ENCODE data around the gene IER3. TPM values are rescaled to one million over a fixed set of nuclear protein-coding genes. Genes with fewer than 3 reads are reported as not detected.
"Not testable (repeated sequence)": the region's sequence is repeated elsewhere in the genome, so short reads cannot be mapped to it uniquely, and the experiment has no call there.

IER3 gene
- total and polyA plus RNA-seq, 5 donors from 2014 or later = 0.38 to 5.1 (median 1.7) TPM

GRCh38 chr6:30760549-30760948 lies 16.2 kb upstream of the IER3 start:
- Histone ChIP-seq H3K36me3 (ENCODE audit: control insufficient read depth, insufficient read depth, low read length) (no peaks in the 10 kb centered on the region), H3K27ac (ENCODE audit: insufficient read depth, low read length, poor library complexity, severe bottlenecking) (no peak overlapping the region), H3K27me3 (ENCODE audit: control insufficient read depth, insufficient read depth, low read length) (no peaks in the 10 kb centered on the region), H3K4me1 (ENCODE audit: control insufficient read depth, insufficient read depth, low read length, poor library complexity, severe bottlenecking) (no peaks in the 10 kb centered on the region), H3K9me3 (ENCODE audit: control insufficient read depth in 2 of 2, low read length in 2 of 2) (no peaks in the 10 kb centered on the region), H3K4me3 (ENCODE audit: low read depth, low read length) (no peak overlapping the region)
- no peak overlapping the region for H3K4me3 Mint-ChIP-seq
- H3K27me3 Mint-ChIP-seq = peaks cover 16% of the 10 kb centered on the region
- H3K27ac Mint-ChIP-seq = no peak overlapping the region
- peaks cover 5 to 20% (median 14%) of the 10 kb centered on the region in 4 donors for H3K4me1 Mint-ChIP-seq
- H3K9me3 Mint-ChIP-seq = no peaks in the 10 kb centered on the region
- no peak for ATAC-seq (ENCODE audit: low read depth in 2 of 2)
- no peaks in the 10 kb centered on the region for H3K36me3 Mint-ChIP-seq
- DNase-seq = no peak

GRCh38 chr6:30759575-30760239 lies 15.4 kb upstream of the IER3 start:
- Histone ChIP-seq H3K27me3 (ENCODE audit: control insufficient read depth, insufficient read depth, low read length) (no peaks in the 10 kb centered on the region), H3K9me3 (ENCODE audit: control insufficient read depth in 2 of 2, low read length in 2 of 2) (no peaks in the 10 kb centered on the region), H3K4me3 (ENCODE audit: low read depth, low read length) (no peak overlapping the region), H3K36me3 (ENCODE audit: control insufficient read depth, insufficient read depth, low read length) (no peaks in the 10 kb centered on the region), H3K4me1 (ENCODE audit: control insufficient read depth, insufficient read depth, low read length, poor library complexity, severe bottlenecking) (no peaks in the 10 kb centered on the region), H3K27ac (ENCODE audit: insufficient read depth, low read length, poor library complexity, severe bottlenecking) (no peak overlapping the region)
- Mint-ChIP-seq H3K9me3 (no peaks in the 10 kb centered on the region), H3K4me1 (peaks cover 5 to 17% (median 14%) of the 10 kb centered on the region in 4 donors), H3K36me3 (no peaks in the 10 kb centered on the region), H3K4me3 (no peak overlapping the region), H3K27me3 (peaks cover 16% of the 10 kb centered on the region), H3K27ac (no peak overlapping the region)
- ATAC-seq (ENCODE audit: low read depth in 2 of 2) = no peak
- no peak for DNase-seq

GRCh38 chr6:30757261-30757904 lies 13.0 kb upstream of the IER3 start:
- H3K4me1 ChIP-seq (ENCODE audit: control insufficient read depth, insufficient read depth, low read length, poor library complexity, severe bottlenecking) = no peaks in the 10 kb centered on the region
- H3K36me3 Mint-ChIP-seq = no peaks in the 10 kb centered on the region
- no peak overlapping the region for H3K4me3 ChIP-seq (ENCODE audit: low read depth, low read length)
- no peaks in the 10 kb centered on the region for H3K9me3 ChIP-seq (ENCODE audit: control insufficient read depth in 2 of 2, low read length in 2 of 2)
- no peaks in the 10 kb centered on the region for H3K9me3 Mint-ChIP-seq
- H3K36me3 ChIP-seq (ENCODE audit: control insufficient read depth, insufficient read depth, low read length) = no peaks in the 10 kb centered on the region
- ATAC-seq (ENCODE audit: low read depth in 2 of 2) (no peak), DNase-seq (no peak)
- no peak overlapping the region for H3K27ac Mint-ChIP-seq
- no peak overlapping the region for H3K27ac ChIP-seq (ENCODE audit: insufficient read depth, low read length, poor library complexity, severe bottlenecking)
- no peak overlapping the region for H3K4me3 Mint-ChIP-seq
- H3K27me3 Mint-ChIP-seq = peaks cover 16% of the 10 kb centered on the region
- no peaks in the 10 kb centered on the region for H3K27me3 ChIP-seq (ENCODE audit: control insufficient read depth, insufficient read depth, low read length)
- peaks cover 0 to 5% (median 1%) of the 10 kb centered on the region in 4 donors for H3K4me1 Mint-ChIP-seq

GRCh38 chr6:30756405-30757003 lies 12.2 kb upstream of the IER3 start:
- DNase-seq; ATAC-seq (ENCODE audit: low read depth in 2 of 2); H3K4me3 Mint-ChIP-seq; H3K4me3 ChIP-seq (ENCODE audit: low read depth, low read length); H3K9me3 Mint-ChIP-seq; H3K9me3 ChIP-seq (ENCODE audit: control insufficient read depth in 2 of 2, low read length in 2 of 2); H3K27ac Mint-ChIP-seq; H3K36me3 Mint-ChIP-seq; H3K27me3 ChIP-seq (ENCODE audit: control insufficient read depth, insufficient read depth, low read length); H3K36me3 ChIP-seq (ENCODE audit: control insufficient read depth, insufficient read depth, low read length); H3K4me1 Mint-ChIP-seq; H3K27ac ChIP-seq (ENCODE audit: insufficient read depth, low read length, poor library complexity, severe bottlenecking); H3K4me1 ChIP-seq (ENCODE audit: control insufficient read depth, insufficient read depth, low read length, poor library complexity, severe bottlenecking): not testable (repeated sequence)
- peaks cover 16% of the 10 kb centered on the region for H3K27me3 Mint-ChIP-seq

- DNase-seq (no peak), ATAC-seq (ENCODE audit: low read depth in 2 of 2) (no peak)
- H3K4me3 Mint-ChIP-seq = no peak overlapping the region
- H3K4me1 Mint-ChIP-seq = peaks cover 0 to 8% (median 1%) of the 10 kb centered on the region in 4 donors
- H3K9me3 ChIP-seq (ENCODE audit: control insufficient read depth in 2 of 2, low read length in 2 of 2) = no peaks in the 10 kb centered on the region
- H3K27ac Mint-ChIP-seq = no peak overlapping the region
- H3K4me1 ChIP-seq (ENCODE audit: control insufficient read depth, insufficient read depth, low read length, poor library complexity, severe bottlenecking) = no peaks in the 10 kb centered on the region
- H3K36me3 Mint-ChIP-seq = no peaks in the 10 kb centered on the region
- no peak overlapping the region for H3K4me3 ChIP-seq (ENCODE audit: low read depth, low read length)
- H3K27me3 ChIP-seq (ENCODE audit: control insufficient read depth, insufficient read depth, low read length) = no peaks in the 10 kb centered on the region
- H3K27me3 Mint-ChIP-seq = peaks cover 12% of the 10 kb centered on the region
- H3K9me3 Mint-ChIP-seq = no peaks in the 10 kb centered on the region
- no peak overlapping the region for H3K27ac ChIP-seq (ENCODE audit: insufficient read depth, low read length, poor library complexity, severe bottlenecking)
- H3K36me3 ChIP-seq (ENCODE audit: control insufficient read depth, insufficient read depth, low read length) = no peaks in the 10 kb centered on the region
These were observed 10.3 kb upstream of the IER3 start for GRCh38 chr6:30754631-30755030.

GRCh38 chr6:30752157-30752927 lies 8.0 kb upstream of the IER3 start:
- H3K4me3 ChIP-seq (ENCODE audit: low read depth, low read length) = no peak overlapping the region
- ATAC-seq (ENCODE audit: low read depth in 2 of 2) = no peak
- no peaks in the 10 kb centered on the region for H3K4me1 ChIP-seq (ENCODE audit: control insufficient read depth, insufficient read depth, low read length, poor library complexity, severe bottlenecking)
- H3K27ac ChIP-seq (ENCODE audit: insufficient read depth, low read length, poor library complexity, severe bottlenecking) = no peak overlapping the region
- Mint-ChIP-seq H3K9me3 (no peaks in the 10 kb centered on the region), H3K4me3 (peak overlapping the region in 2 of 4 donors; percentile 19 to 27), H3K27ac (peak overlapping the region in 1 of 3 donors; percentile 28), H3K4me1 (peaks cover 0 to 6% (median 5%) of the 10 kb centered on the region in 4 donors), H3K36me3 (no peaks in the 10 kb centered on the region), H3K27me3 (peaks cover 5% of the 10 kb centered on the region)
- DNase-seq = no peak
- no peaks in the 10 kb centered on the region for H3K27me3 ChIP-seq (ENCODE audit: control insufficient read depth, insufficient read depth, low read length)
- no peaks in the 10 kb centered on the region for H3K36me3 ChIP-seq (ENCODE audit: control insufficient read depth, insufficient read depth, low read length)
- H3K9me3 ChIP-seq (ENCODE audit: control insufficient read depth in 2 of 2, low read length in 2 of 2) = no peaks in the 10 kb centered on the region

- DNase-seq (no peak), ATAC-seq (ENCODE audit: low read depth in 2 of 2) (no peak)
- H3K27ac Mint-ChIP-seq = no peak overlapping the region
These were observed 6.0 kb upstream of the IER3 start for GRCh38 chr6:30750379-30750668.

More at GRCh38 chr6:30750379-30750668, 6.0 kb upstream of the IER3 start:
- Mint-ChIP-seq H3K9me3 (no peaks in the 10 kb centered on the region), H3K36me3 (no peaks in the 10 kb centered on the region), H3K27me3 (no peaks in the 10 kb centered on the region), H3K4me1 (peaks cover 0 to 12% (median 6%) of the 10 kb centered on the region in 4 donors), H3K4me3 (no peak overlapping the region)
- H3K27ac ChIP-seq (ENCODE audit: insufficient read depth, low read length, poor library complexity, severe bottlenecking) = no peak overlapping the region
- no peaks in the 10 kb centered on the region for H3K9me3 ChIP-seq (ENCODE audit: control insufficient read depth in 2 of 2, low read length in 2 of 2)
- H3K4me1 ChIP-seq (ENCODE audit: control insufficient read depth, insufficient read depth, low read length, poor library complexity, severe bottlenecking) = no peaks in the 10 kb centered on the region
- no peak overlapping the region for H3K4me3 ChIP-seq (ENCODE audit: low read depth, low read length)
- no peaks in the 10 kb centered on the region for H3K36me3 ChIP-seq (ENCODE audit: control insufficient read depth, insufficient read depth, low read length)
- no peaks in the 10 kb centered on the region for H3K27me3 ChIP-seq (ENCODE audit: control insufficient read depth, insufficient read depth, low read length)

Data from CD4-positive, CD25-positive, alpha-beta regulatory T cell (primary cell).